ENCODE data around the gene CNIH4.

The CNIH4 gene

GRCh38 chr1:224407571-224408293, 51.1 kb downstream of the CNIH4 start:
- Histone ChIP-seq H3K4me2 (ENCODE audit: insufficient read depth, low read length, poor library complexity, severe bottlenecking) (no peak overlapping the region), H3K79me1 (ENCODE audit: low read depth, low read length) (no peaks in the 10 kb centered on the region), H2BK120ac (ENCODE audit: low read depth, low read length) (no peak overlapping the region), H3K36me3 (replicated peaks in 1 of 2; ENCODE audit: control insufficient read depth in 2 of 2, insufficient read depth in 2 of 2, low read length in 2 of 2) (peaks cover 17 to 97% of the 10 kb centered on the region in 2 donors), H2BK12ac (ENCODE audit: low read length) (no peak overlapping the region), H3K4me3 (ENCODE audit: low read length in 2 of 2) (no peak overlapping the region), H4K91ac (ENCODE audit: low read depth, low read length, poor library complexity) (no peak overlapping the region), H3K23ac (ENCODE audit: low read depth, low read length, poor library complexity) (no peak overlapping the region), H2BK5ac (ENCODE audit: low read length) (no peak overlapping the region), H2AFZ (ENCODE audit: low read length) (no peak overlapping the region), H3K18ac (ENCODE audit: low read length) (no peak overlapping the region), H3K27ac (replicated peaks; ENCODE audit: low read length) (no peak overlapping the region), H2BK15ac (ENCODE audit: low read length) (no peak overlapping the region), H2AK5ac (ENCODE audit: low read depth, low read length) (no peak overlapping the region), H3K4me1 (ENCODE audit: control insufficient read depth in 2 of 2, insufficient read depth in 1 of 2, low read depth in 1 of 2, low read length in 2 of 2) (no peaks in the 10 kb centered on the region), H3K9me3 (replicated peaks in 1 of 2; ENCODE audit: control insufficient read depth in 2 of 2, insufficient read depth in 1 of 2, low read depth in 1 of 2, low read length in 2 of 2) (no peaks in the 10 kb centered on the region), H3K4ac (ENCODE audit: low read length) (no peak overlapping the region), H4K8ac (ENCODE audit: low read depth, low read length) (no peak overlapping the region), H3K14ac (ENCODE audit: low read length) (no peak overlapping the region), H3K27me3 (ENCODE audit: control insufficient read depth in 3 of 3, insufficient read depth in 3 of 3, low read depth in 1 of 3, low read length in 3 of 3) (no peaks in the 10 kb centered on the region), H3K9ac (ENCODE audit: low read depth, low read length, poor library complexity) (no peak overlapping the region)
- WGBS, 2 donors (ENCODE audit: extremely low coverage in 2 of 2, insufficient read length in 2 of 2, insufficient replicate concordance in 1 of 2) = no CpG with 5 or more reads among the region's 7 CpGs
- no peak for DNase-seq (ENCODE audit: low spot score)

GRCh38 chr1:224408294-224408590, 51.6 kb downstream of the CNIH4 start:
- DNase-seq (ENCODE audit: low spot score) = no peak
- Histone ChIP-seq H2BK15ac (ENCODE audit: low read length) (no peak overlapping the region), H4K91ac (ENCODE audit: low read depth, low read length, poor library complexity) (no peak overlapping the region), H3K27ac (replicated peaks; ENCODE audit: low read length) (no peak overlapping the region), H3K79me1 (ENCODE audit: low read depth, low read length) (no peaks in the 10 kb centered on the region), H2BK5ac (ENCODE audit: low read length) (no peak overlapping the region), H2BK120ac (ENCODE audit: low read depth, low read length) (no peak overlapping the region), H3K18ac (ENCODE audit: low read length) (no peak overlapping the region), H3K4ac (ENCODE audit: low read length) (no peak overlapping the region), H2AK5ac (ENCODE audit: low read depth, low read length) (no peak overlapping the region), H3K4me2 (ENCODE audit: insufficient read depth, low read length, poor library complexity, severe bottlenecking) (no peak overlapping the region), H3K36me3 (replicated peaks in 1 of 2; ENCODE audit: control insufficient read depth in 2 of 2, insufficient read depth in 2 of 2, low read length in 2 of 2) (peaks cover 17 to 97% of the 10 kb centered on the region in 2 donors), H3K23ac (ENCODE audit: low read depth, low read length, poor library complexity) (no peak overlapping the region), H3K4me1 (ENCODE audit: control insufficient read depth in 2 of 2, insufficient read depth in 1 of 2, low read depth in 1 of 2, low read length in 2 of 2) (no peaks in the 10 kb centered on the region), H2BK12ac (ENCODE audit: low read length) (no peak overlapping the region), H4K8ac (ENCODE audit: low read depth, low read length) (no peak overlapping the region), H3K14ac (ENCODE audit: low read length) (no peak overlapping the region), H3K9ac (ENCODE audit: low read depth, low read length, poor library complexity) (no peak overlapping the region), H3K4me3 (ENCODE audit: low read length in 2 of 2) (no peak overlapping the region), H2AFZ (ENCODE audit: low read length) (no peak overlapping the region), H3K27me3 (ENCODE audit: control insufficient read depth in 3 of 3, insufficient read depth in 3 of 3, low read depth in 1 of 3, low read length in 3 of 3) (no peaks in the 10 kb centered on the region), H3K9me3 (replicated peaks in 1 of 2; ENCODE audit: control insufficient read depth in 2 of 2, insufficient read depth in 1 of 2, low read depth in 1 of 2, low read length in 2 of 2) (no peaks in the 10 kb centered on the region)
- no CpG with 5 or more reads among the region's 1 CpG for WGBS, 2 donors (ENCODE audit: extremely low coverage in 2 of 2, insufficient read length in 2 of 2, insufficient replicate concordance in 1 of 2)

- no peak overlapping the region for H3K4me3 ChIP-seq (ENCODE audit: low read length in 2 of 2)
- no peak overlapping the region for H3K9ac ChIP-seq (ENCODE audit: low read depth, low read length, poor library complexity)
- no peak overlapping the region for H2BK15ac ChIP-seq (ENCODE audit: low read length)
- H3K9me3 ChIP-seq (replicated peaks in 1 of 2; ENCODE audit: control insufficient read depth in 2 of 2, insufficient read depth in 1 of 2, low read depth in 1 of 2, low read length in 2 of 2) = no peaks in the 10 kb centered on the region
- H3K4me1 ChIP-seq (ENCODE audit: control insufficient read depth in 2 of 2, insufficient read depth in 1 of 2, low read depth in 1 of 2, low read length in 2 of 2) = no peaks in the 10 kb centered on the region
- H3K4me2 ChIP-seq (ENCODE audit: insufficient read depth, low read length, poor library complexity, severe bottlenecking) = no peak overlapping the region
- no peak overlapping the region for H4K8ac ChIP-seq (ENCODE audit: low read depth, low read length)
- no peaks in the 10 kb centered on the region for H3K27me3 ChIP-seq (ENCODE audit: control insufficient read depth in 3 of 3, insufficient read depth in 3 of 3, low read depth in 1 of 3, low read length in 3 of 3)
- no peak overlapping the region for H2BK120ac ChIP-seq (ENCODE audit: low read depth, low read length)
- peaks cover 2% of the 10 kb centered on the region for H3K79me1 ChIP-seq (ENCODE audit: low read depth, low read length)
- H3K23ac ChIP-seq (ENCODE audit: low read depth, low read length, poor library complexity) = no peak overlapping the region
- H3K4ac ChIP-seq (ENCODE audit: low read length) = no peak overlapping the region
- no peak overlapping the region for H3K14ac ChIP-seq (ENCODE audit: low read length)
- WGBS, 2 donors (ENCODE audit: extremely low coverage in 2 of 2, insufficient read length in 2 of 2, insufficient replicate concordance in 1 of 2) = no CpG with 5 or more reads among the region's 1 CpG
- no peak for DNase-seq (ENCODE audit: low spot score)
- no peak overlapping the region for H2AK5ac ChIP-seq (ENCODE audit: low read depth, low read length)
- H3K18ac ChIP-seq (ENCODE audit: low read length) = no peak overlapping the region
- H2AFZ ChIP-seq (ENCODE audit: low read length) = no peak overlapping the region
- H3K36me3 ChIP-seq (replicated peaks in 1 of 2; ENCODE audit: control insufficient read depth in 2 of 2, insufficient read depth in 2 of 2, low read length in 2 of 2) = peaks cover 16 to 91% of the 10 kb centered on the region in 2 donors
- H2BK12ac ChIP-seq (ENCODE audit: low read length) = no peak overlapping the region
- H3K27ac ChIP-seq (replicated peaks; ENCODE audit: low read length) = no peak overlapping the region
- H2BK5ac ChIP-seq (ENCODE audit: low read length) = no peak overlapping the region
- no peak overlapping the region for H4K91ac ChIP-seq (ENCODE audit: low read depth, low read length, poor library complexity)
Measured at GRCh38 chr1:224411766-224412165, 55.1 kb downstream of the CNIH4 start.

- no peak overlapping the region for H3K4ac ChIP-seq (ENCODE audit: low read length)
- H2BK5ac ChIP-seq (ENCODE audit: low read length) = no peak overlapping the region
- H2BK120ac ChIP-seq (ENCODE audit: low read depth, low read length) = no peak overlapping the region
- no peak overlapping the region for H2AFZ ChIP-seq (ENCODE audit: low read length)
- no peak overlapping the region for H3K27ac ChIP-seq (replicated peaks; ENCODE audit: low read length)
- no peak overlapping the region for H3K18ac ChIP-seq (ENCODE audit: low read length)
- H3K9me3 ChIP-seq (replicated peaks in 1 of 2; ENCODE audit: control insufficient read depth in 2 of 2, insufficient read depth in 1 of 2, low read depth in 1 of 2, low read length in 2 of 2) = no peaks in the 10 kb centered on the region
- no peak overlapping the region for H3K4me2 ChIP-seq (ENCODE audit: insufficient read depth, low read length, poor library complexity, severe bottlenecking)
- no peak overlapping the region for H2AK5ac ChIP-seq (ENCODE audit: low read depth, low read length)
- H3K23ac ChIP-seq (ENCODE audit: low read depth, low read length, poor library complexity) = no peak overlapping the region
- peaks cover 29 to 97% of the 10 kb centered on the region in 2 donors for H3K36me3 ChIP-seq (replicated peaks in 1 of 2; ENCODE audit: control insufficient read depth in 2 of 2, insufficient read depth in 2 of 2, low read length in 2 of 2)
- no peak for DNase-seq (ENCODE audit: low spot score)
- H3K4me3 ChIP-seq (ENCODE audit: low read length in 2 of 2) = no peak overlapping the region
- H2BK12ac ChIP-seq (ENCODE audit: low read length) = no peak overlapping the region
- H3K9ac ChIP-seq (ENCODE audit: low read depth, low read length, poor library complexity) = no peak overlapping the region
- no peak overlapping the region for H2BK15ac ChIP-seq (ENCODE audit: low read length)
- H3K27me3 ChIP-seq (ENCODE audit: control insufficient read depth in 3 of 3, insufficient read depth in 3 of 3, low read depth in 1 of 3, low read length in 3 of 3) = no peaks in the 10 kb centered on the region
- no peaks in the 10 kb centered on the region for H3K4me1 ChIP-seq (ENCODE audit: control insufficient read depth in 2 of 2, insufficient read depth in 1 of 2, low read depth in 1 of 2, low read length in 2 of 2)
- no peaks in the 10 kb centered on the region for H3K79me1 ChIP-seq (ENCODE audit: low read depth, low read length)
- H4K91ac ChIP-seq (ENCODE audit: low read depth, low read length, poor library complexity) = no peak overlapping the region
- no peak overlapping the region for H4K8ac ChIP-seq (ENCODE audit: low read depth, low read length)
- no peak overlapping the region for H3K14ac ChIP-seq (ENCODE audit: low read length)
Measured at GRCh38 chr1:224420106-224420505, 63.4 kb downstream of the CNIH4 start.

All from neuronal stem cell (in vitro differentiated cells).